Measurements from ENCODE around the gene PRKAG2.

Gene PRKAG2

GRCh38 chr7:151648429-151648828, 228.5 kb downstream of the PRKAG2 start:
- Histone ChIP-seq H3K27me3 (ENCODE audit: control insufficient read depth, low read length) (peaks cover 11% of the 10 kb centered on the region), H3K27ac (ENCODE audit: low read depth, low read length) (no peak overlapping the region), H3K4me3 (ENCODE audit: low read length) (no peak overlapping the region), H3K4me1 (ENCODE audit: control insufficient read depth, low read length) (no peaks in the 10 kb centered on the region), H4K20me1 (ENCODE audit: control insufficient read depth, insufficient read depth, low read depth, low read length) (no peaks in the 10 kb centered on the region), H3K79me2 (ENCODE audit: control insufficient read depth, low read length) (no peaks in the 10 kb centered on the region), H3F3A (ENCODE audit: control insufficient read depth, insufficient read depth) (no peaks in the 10 kb centered on the region), H3K36me3 (ENCODE audit: control insufficient read depth, low read length) (no peaks in the 10 kb centered on the region), H3K9me2 (replicated peaks; ENCODE audit: control insufficient read depth, low read length) (no peaks in the 10 kb centered on the region), H3K9me3 (ENCODE audit: control insufficient read depth, insufficient read depth, low read length) (no peaks in the 10 kb centered on the region), H3K4me2 (ENCODE audit: low read length) (no peak overlapping the region)
- TF ChIP-seq EZH2phosphoT487 (IDR thresholded peaks at IDR 0.05; ENCODE audit: borderline replicate concordance, low read length) (no peak), CTCF (IDR thresholded peaks at IDR 0.05; ENCODE audit: low read depth, low read length, poor library complexity, severe bottlenecking) (no peak)

- Histone ChIP-seq H3K9me2 (replicated peaks; ENCODE audit: control insufficient read depth, low read length) (no peaks in the 10 kb centered on the region), H3K9me3 (ENCODE audit: control insufficient read depth, insufficient read depth, low read length) (no peaks in the 10 kb centered on the region), H3K27me3 (ENCODE audit: control insufficient read depth, low read length) (peaks cover 11% of the 10 kb centered on the region), H3F3A (ENCODE audit: control insufficient read depth, insufficient read depth) (no peaks in the 10 kb centered on the region), H3K36me3 (ENCODE audit: control insufficient read depth, low read length) (no peaks in the 10 kb centered on the region), H4K20me1 (ENCODE audit: control insufficient read depth, insufficient read depth, low read depth, low read length) (no peaks in the 10 kb centered on the region), H3K4me2 (ENCODE audit: low read length) (no peak overlapping the region), H3K27ac (ENCODE audit: low read depth, low read length) (no peak overlapping the region), H3K4me3 (ENCODE audit: low read length) (no peak overlapping the region), H3K79me2 (ENCODE audit: control insufficient read depth, low read length) (no peaks in the 10 kb centered on the region), H3K4me1 (ENCODE audit: control insufficient read depth, low read length) (no peaks in the 10 kb centered on the region)
- TF ChIP-seq EZH2phosphoT487 (IDR thresholded peaks at IDR 0.05; ENCODE audit: borderline replicate concordance, low read length): no peak
Observed at GRCh38 chr7:151647874-151648273, 229.0 kb downstream of the PRKAG2 start.

- Histone ChIP-seq H3K4me2 (ENCODE audit: low read length) (no peak overlapping the region), H3K36me3 (ENCODE audit: control insufficient read depth, low read length) (no peaks in the 10 kb centered on the region), H3K27me3 (ENCODE audit: control insufficient read depth, low read length) (peaks cover 11% of the 10 kb centered on the region), H4K20me1 (ENCODE audit: control insufficient read depth, insufficient read depth, low read depth, low read length) (no peaks in the 10 kb centered on the region), H3K4me3 (ENCODE audit: low read length) (no peak overlapping the region), H3K9me3 (ENCODE audit: control insufficient read depth, insufficient read depth, low read length) (no peaks in the 10 kb centered on the region), H3K27ac (ENCODE audit: low read depth, low read length) (no peak overlapping the region), H3K79me2 (ENCODE audit: control insufficient read depth, low read length) (no peaks in the 10 kb centered on the region), H3F3A (ENCODE audit: control insufficient read depth, insufficient read depth) (no peaks in the 10 kb centered on the region), H3K9me2 (replicated peaks; ENCODE audit: control insufficient read depth, low read length) (no peaks in the 10 kb centered on the region), H3K4me1 (ENCODE audit: control insufficient read depth, low read length) (no peaks in the 10 kb centered on the region)
- TF ChIP-seq EZH2phosphoT487 (IDR thresholded peaks at IDR 0.05; ENCODE audit: borderline replicate concordance, low read length) (no peak), CTCF (IDR thresholded peaks at IDR 0.05; ENCODE audit: low read depth, low read length, poor library complexity, severe bottlenecking) (no peak)
Observed at GRCh38 chr7:151647006-151647405, 229.9 kb downstream of the PRKAG2 start.

GRCh38 chr7:151645311-151645710, 231.6 kb downstream of the PRKAG2 start:
- Histone ChIP-seq H3K4me3 (ENCODE audit: low read length) (no peak overlapping the region), H3K9me2 (replicated peaks; ENCODE audit: control insufficient read depth, low read length) (no peaks in the 10 kb centered on the region), H3K4me1 (ENCODE audit: control insufficient read depth, low read length) (no peaks in the 10 kb centered on the region), H3K79me2 (ENCODE audit: control insufficient read depth, low read length) (no peaks in the 10 kb centered on the region), H3F3A (ENCODE audit: control insufficient read depth, insufficient read depth) (no peaks in the 10 kb centered on the region), H3K27ac (ENCODE audit: low read depth, low read length) (no peak overlapping the region), H3K36me3 (ENCODE audit: control insufficient read depth, low read length) (no peaks in the 10 kb centered on the region), H3K9me3 (ENCODE audit: control insufficient read depth, insufficient read depth, low read length) (no peaks in the 10 kb centered on the region), H3K4me2 (ENCODE audit: low read length) (no peak overlapping the region), H3K27me3 (ENCODE audit: control insufficient read depth, low read length) (peaks cover 12% of the 10 kb centered on the region), H4K20me1 (ENCODE audit: control insufficient read depth, insufficient read depth, low read depth, low read length) (no peaks in the 10 kb centered on the region)
- no peak for TF ChIP-seq CTCF (IDR thresholded peaks at IDR 0.05; ENCODE audit: low read depth, low read length, poor library complexity, severe bottlenecking)
- no peak for TF ChIP-seq EZH2phosphoT487 (IDR thresholded peaks at IDR 0.05; ENCODE audit: borderline replicate concordance, low read length)

Measured in DOHH2 (cell line).